NCI-H2081 treated with DMSO at 0.1 percent for 48 hours (cell line): ENCODE measurements around the gene UPF3B.
"Not testable (repeated sequence)": the region's sequence is repeated elsewhere in the genome, so short reads cannot be mapped to it uniquely, and the experiment has no call there.

Experiments
- DNase-seq: peaks from one replicate; lab custom pipeline; 2025; lab: John Stamatoyannopoulos, UW

Gene UPF3B

DNA sequence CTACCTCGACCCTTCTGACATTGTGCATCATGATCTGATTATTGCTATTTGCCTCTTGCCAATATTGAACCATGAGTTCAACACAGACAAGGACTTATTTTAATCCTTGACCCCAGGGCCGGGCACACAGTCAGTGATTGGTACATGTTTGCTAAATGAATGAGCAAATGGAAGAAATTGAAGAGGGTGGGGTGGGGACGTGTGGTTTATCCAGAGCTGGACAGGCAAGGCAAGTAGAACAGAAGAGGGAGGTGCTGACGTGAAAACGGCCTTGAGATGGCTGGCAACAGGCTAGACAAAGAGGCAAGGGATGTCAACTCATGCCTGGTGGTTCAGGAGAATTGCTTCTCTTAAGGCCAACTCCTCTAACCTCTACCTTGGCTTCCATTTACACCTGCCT is 28.5 kb downstream of the UPF3B start:
- not testable (repeated sequence) for DNase-seq

GRCh38 chrX:119821703-119822102 is 31.1 kb downstream of the UPF3B start:
- DNase-seq: not testable (repeated sequence)

DNA sequence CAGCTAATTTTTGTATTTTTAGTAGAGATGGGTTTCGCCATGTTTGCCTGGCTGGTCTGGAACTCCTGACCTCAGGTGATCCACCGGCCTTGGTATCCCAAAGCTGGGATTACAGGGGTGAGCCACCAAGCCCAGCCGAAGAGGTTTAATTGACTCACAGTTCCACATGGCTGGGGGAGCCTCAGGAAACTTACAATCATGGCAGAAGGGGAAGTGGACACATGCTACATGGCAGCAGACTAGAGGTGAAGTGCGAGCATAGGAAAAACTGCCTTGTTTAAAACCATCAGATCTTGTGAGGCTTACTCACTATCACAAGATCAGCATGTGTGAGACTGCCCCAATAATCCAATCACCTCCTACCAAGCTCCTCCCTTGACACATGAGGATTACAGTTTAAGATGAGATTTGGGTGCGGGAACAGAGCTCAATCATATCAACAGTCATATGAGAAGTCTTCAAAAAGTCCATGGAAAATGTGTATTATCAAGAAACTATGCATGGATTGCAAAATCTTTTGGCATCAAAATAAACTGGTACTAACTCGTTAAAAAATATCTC is 35.6 kb downstream of the UPF3B start:
- no peak for DNase-seq

DNA sequence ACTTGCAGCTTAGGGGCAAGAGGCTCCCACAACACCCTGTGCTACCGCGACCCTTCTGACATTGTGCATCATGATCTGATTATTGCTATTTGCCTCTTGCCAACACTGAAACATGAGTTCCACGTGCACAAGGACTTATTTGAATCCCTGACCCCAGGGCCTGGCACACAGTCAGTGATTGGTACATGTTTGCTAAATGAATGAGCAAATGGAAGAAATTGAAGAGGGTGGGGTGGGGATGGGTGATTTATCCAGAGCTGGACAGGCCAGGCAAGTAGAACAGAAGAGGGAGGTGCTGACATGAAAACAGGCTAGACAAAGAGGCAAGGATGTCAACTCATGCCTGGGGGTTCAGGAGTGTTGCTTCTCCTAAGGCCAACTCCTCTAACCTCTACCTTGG is 36.5 kb downstream of the UPF3B start:
- DNase-seq: no peak

- DNase-seq: no peak
These were observed 43.5 kb downstream of the UPF3B start for GRCh38 chrX:119809185-119809666.

GRCh38 chrX:119808461-119808860 is 44.3 kb downstream of the UPF3B start:
- not testable (repeated sequence) for DNase-seq

DNA sequence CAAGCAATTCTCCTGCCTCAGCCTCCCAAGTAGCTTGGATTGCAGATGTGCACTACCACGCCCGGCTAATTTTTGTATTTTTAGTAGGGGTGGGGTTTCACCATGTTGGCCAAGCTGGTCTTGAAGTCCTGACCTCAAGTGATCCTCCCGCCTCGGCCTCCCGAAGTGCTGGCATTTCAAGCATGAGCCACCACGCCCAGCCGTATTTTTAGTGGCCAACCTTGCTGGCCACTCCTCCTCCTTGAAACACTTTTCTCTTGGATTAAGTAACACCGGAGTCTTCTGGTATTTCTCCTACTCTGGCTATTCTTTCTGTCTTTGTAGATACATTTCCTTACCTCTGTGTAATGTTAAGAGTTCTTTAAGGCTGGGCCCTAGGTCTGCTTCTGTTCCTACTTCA is 50.2 kb downstream of the UPF3B start:
- no peak for DNase-seq

GRCh38 chrX:119801253-119802221 is 51.2 kb downstream of the UPF3B start:
- DNase-seq: no peak

DNA sequence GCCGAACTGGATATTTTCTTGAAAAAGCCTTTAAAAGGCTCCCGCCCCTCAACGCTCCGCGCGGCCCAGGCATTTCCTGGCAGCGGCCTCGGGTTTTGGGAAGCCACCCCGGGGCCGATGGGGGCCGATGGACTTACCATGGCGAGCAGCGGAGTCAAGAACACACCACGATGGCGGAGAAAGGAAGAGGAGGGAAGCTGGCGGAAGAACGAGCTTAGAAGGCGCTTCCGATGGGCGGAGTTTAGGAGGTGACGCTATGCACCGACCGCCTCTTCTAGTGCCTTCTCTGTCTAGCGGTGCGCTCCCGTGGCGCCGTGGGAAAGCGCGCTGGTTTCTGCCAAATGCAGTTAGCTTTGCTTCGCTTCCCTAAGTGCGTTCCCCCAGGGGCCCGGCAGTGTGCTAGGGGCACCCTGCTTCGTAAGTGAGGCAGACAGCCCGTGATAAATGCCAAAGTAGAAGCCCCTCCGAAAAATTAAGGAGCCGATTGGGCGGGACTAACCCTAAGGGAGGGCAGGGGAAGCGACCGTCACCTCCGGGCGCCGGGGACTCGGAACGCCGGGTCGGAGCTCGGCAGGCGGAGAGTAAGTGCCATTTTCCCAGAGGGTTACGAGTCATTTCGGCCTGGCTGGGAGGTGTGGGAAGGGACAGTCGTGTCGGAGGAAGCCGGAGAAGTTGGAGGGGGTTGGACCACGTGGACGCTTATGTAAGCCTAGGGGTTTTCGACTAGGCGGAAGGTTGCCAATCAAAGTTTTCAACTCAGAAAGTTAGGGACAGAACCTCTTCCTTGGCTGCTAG is 61.1 kb downstream of the UPF3B start, which contains the start of gene RPL39:
RPL39 (minus strand) TSS at position 194 of the 795 bp plus-strand sequence; CDS start at position 140, 54 bp downstream.
- peak; percentile 91 for DNase-seq

GRCh38 chrX:119790977-119791436 is 61.8 kb downstream of the UPF3B start:
- DNase-seq: no peak

GRCh38 chrX:119784747-119785446 is 67.9 kb downstream of the UPF3B start:
- DNase-seq: no peak
